ENCODE data around the gene PRDM16. TPM values are rescaled to one million over a fixed set of nuclear protein-coding genes. Genes with fewer than 3 reads are reported as not detected.

Gene PRDM16
- total and polyA plus RNA-seq, 2 of the 13 experiments (the other 11 are each of a cell fraction or from before 2014, with no cell fraction given), result 0.15 to 0.81 TPM

- TF ChIP-seq ZNF407 (CRISPR knock-in tag; IDR thresholded peaks at IDR 0.05; ENCODE audit: not compliant biosample characterization), result no peak
- TF ChIP-seq ZNF558 (CRISPR knock-in tag; IDR thresholded peaks at IDR 0.05; ENCODE audit: borderline replicate concordance), result no peak
- no peak for TF ChIP-seq ZNF777 (CRISPR knock-in tag; IDR thresholded peaks at IDR 0.05)
Observed at GRCh38 chr1:3345792-3346191, 276.8 kb downstream of the PRDM16 start (continued).

- DNase-seq (ENCODE audit: low spot score), result no peak
- Histone ChIP-seq H3K79me2 (ENCODE audit: insufficient read depth, low read length) (no peaks in the 10 kb centered on the region), H3K4me3 (replicated peaks in 1 of 3; ENCODE audit: insufficient read depth in 1 of 3, low read depth in 2 of 3, low read length in 3 of 3) (no peak overlapping the region), H3K27ac (ENCODE audit: extremely low read length, insufficient read depth, low read length) (no peak overlapping the region), H3K4me1 (ENCODE audit: insufficient read depth, low read length) (peaks cover 63% of the 10 kb centered on the region), H3K4me2 (ENCODE audit: low read depth, low read length) (no peak overlapping the region), H3K9me3 (ENCODE audit: low read length) (peaks cover 9% of the 10 kb centered on the region), H3K9ac (ENCODE audit: insufficient read depth, low read depth, low read length) (no peak overlapping the region), H3K36me3 (replicated peaks in 1 of 2; ENCODE audit: control insufficient read depth in 1 of 2, insufficient read depth in 2 of 2, low read length in 2 of 2) (no peaks in the 10 kb centered on the region), H4K20me1 (ENCODE audit: insufficient read depth, low read length) (no peaks in the 10 kb centered on the region), H2AFZ (ENCODE audit: low read length) (no peak overlapping the region), H3K27me3 (ENCODE audit: control insufficient read depth in 1 of 2, insufficient read depth in 2 of 2, low read length in 2 of 2) (no peaks in the 10 kb centered on the region)
- WGBS (ENCODE audit: low lambda C conversion rate), result 97% methylated on average over 10 of the region's 13 CpGs
- no TSS peak for BruUV-seq (replicated peaks)
- CTCF ChIA-PET (ENCODE audit: low intra/inter-chr PET ratio, low total read pairs), result no interaction called here
- intact Hi-C loops (cut with micrococcal nuclease; ENCODE audit: unreplicated experiment), result no loop called here
- no peak for FAIRE-seq
- POLR2A ChIA-PET, result no interaction called here
- ATAC-seq, result no peak
- TF ChIP-seq NFIC (IDR thresholded peaks at IDR 0.05; ENCODE audit: low read length), result no peak
- 0 out of 2 replicates have a peak, but pooled peaks have one; percentile 1 for TF ChIP-seq ZNF687 (CRISPR knock-in tag; IDR thresholded peaks at IDR 0.05)
- TF ChIP-seq SMAD3 (CRISPR knock-in tag; IDR thresholded peaks at IDR 0.05), result no peak
- in situ Hi-C loops (cut with HindIII; ENCODE audit: extremely low pct_ligation_motif_present, low pct_unique_long_range_greater_than_20kb), result no loop called here
Observed at GRCh38 chr1:3346478-3346877, 277.5 kb downstream of the PRDM16 start.
